Epidermal melanocyte (primary cell): ENCODE data around the gene FHIT.

Source experiments
- DNase-seq: peaks from one replicate; pipeline ENCODE4 v3.0.0; 2011; ENCODE audit warnings: low spot score; ENCODE audit not compliant: insufficient read length

Gene FHIT

GRCh38 chr3:60652829-60653228, 598.4 kb downstream of the FHIT start:
- no peak for DNase-seq

GRCh38 chr3:60651799-60652198, 599.5 kb downstream of the FHIT start:
- DNase-seq, result no peak

- DNase-seq, result no peak
Measured at GRCh38 chr3:60650171-60650570, 601.1 kb downstream of the FHIT start.

- DNase-seq, result no peak
Measured at GRCh38 chr3:60645801-60646200, 605.5 kb downstream of the FHIT start.

- no peak for DNase-seq
Measured at GRCh38 chr3:60643831-60644230, 607.4 kb downstream of the FHIT start.

GRCh38 chr3:60641354-60641753, 609.9 kb downstream of the FHIT start:
- no peak for DNase-seq

GRCh38 chr3:60636846-60637245, 614.4 kb downstream of the FHIT start:
- no peak for DNase-seq

GRCh38 chr3:60633644-60634043, 617.6 kb downstream of the FHIT start:
- no peak for DNase-seq

- DNase-seq, result no peak
Measured at GRCh38 chr3:60631509-60631908, 619.7 kb downstream of the FHIT start.

- no peak for DNase-seq
Measured at GRCh38 chr3:60630953-60631352, 620.3 kb downstream of the FHIT start.

- no peak for DNase-seq
Measured at GRCh38 chr3:60629816-60630215, 621.4 kb downstream of the FHIT start.

GRCh38 chr3:60622349-60622748, 628.9 kb downstream of the FHIT start:
- DNase-seq, result no peak

- no peak for DNase-seq
Measured at GRCh38 chr3:60617188-60617587, 634.1 kb downstream of the FHIT start.

- DNase-seq, result no peak
Measured at GRCh38 chr3:60613769-60614303, 637.4 kb downstream of the FHIT start.

- DNase-seq, result no peak
Measured at GRCh38 chr3:60610441-60611112, 640.7 kb downstream of the FHIT start.

GRCh38 chr3:60609446-60609845, 641.8 kb downstream of the FHIT start:
- DNase-seq, result no peak

- no peak for DNase-seq
Measured at GRCh38 chr3:60603860-60604259, 647.4 kb downstream of the FHIT start.

- no peak for DNase-seq
Measured at GRCh38 chr3:60600848-60601247, 650.4 kb downstream of the FHIT start.

- DNase-seq, result no peak
Measured at GRCh38 chr3:60599586-60599985, 651.7 kb downstream of the FHIT start.

- DNase-seq, result no peak
Measured at GRCh38 chr3:60598671-60599070, 652.6 kb downstream of the FHIT start.

GRCh38 chr3:60594025-60594424, 657.2 kb downstream of the FHIT start:
- DNase-seq, result no peak

GRCh38 chr3:60591267-60591666, 660.0 kb downstream of the FHIT start:
- no peak for DNase-seq

GRCh38 chr3:60588806-60589205, 662.4 kb downstream of the FHIT start:
- no peak for DNase-seq

GRCh38 chr3:60585918-60586317, 665.3 kb downstream of the FHIT start:
- no peak for DNase-seq
